Measurements from ENCODE around the gene GFOD1. TPM values are rescaled to one million over a fixed set of nuclear protein-coding genes. Genes with fewer than 3 reads are reported as not detected.

GFOD1 gene
- total RNA-seq, 1 donor from 2014 or later = 33.7 TPM

DNA sequence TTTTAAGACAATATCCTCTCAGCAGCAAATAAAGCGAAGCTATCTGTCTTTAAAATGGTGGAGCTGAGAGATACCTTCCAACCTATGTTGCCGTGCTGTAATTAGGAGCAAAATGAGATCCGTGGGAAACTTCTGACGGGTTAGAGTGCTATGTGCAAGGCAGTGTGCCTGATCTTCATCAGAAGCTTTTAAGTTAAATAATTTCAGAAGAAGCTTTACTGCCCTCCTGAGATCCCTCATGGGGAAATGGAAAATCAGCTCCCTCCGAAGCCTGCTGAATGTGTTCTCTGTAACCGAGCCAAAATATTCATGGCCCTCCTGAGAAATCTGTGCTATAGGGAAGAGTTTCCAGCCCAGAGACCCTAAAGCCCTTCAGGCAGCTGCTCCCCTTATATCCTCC lies 115.3 kb downstream of the GFOD1 start:
- no peaks in the 10 kb centered on the region for H3K36me3 ChIP-seq
- intact Hi-C loops (cut with DNase I) = no loop called here
- no peak for DNase-seq
- no peak overlapping the region for H3K4me3 ChIP-seq
- no peaks in the 10 kb centered on the region for H3K9me3 ChIP-seq
- TF ChIP-seq, protein P1, sequence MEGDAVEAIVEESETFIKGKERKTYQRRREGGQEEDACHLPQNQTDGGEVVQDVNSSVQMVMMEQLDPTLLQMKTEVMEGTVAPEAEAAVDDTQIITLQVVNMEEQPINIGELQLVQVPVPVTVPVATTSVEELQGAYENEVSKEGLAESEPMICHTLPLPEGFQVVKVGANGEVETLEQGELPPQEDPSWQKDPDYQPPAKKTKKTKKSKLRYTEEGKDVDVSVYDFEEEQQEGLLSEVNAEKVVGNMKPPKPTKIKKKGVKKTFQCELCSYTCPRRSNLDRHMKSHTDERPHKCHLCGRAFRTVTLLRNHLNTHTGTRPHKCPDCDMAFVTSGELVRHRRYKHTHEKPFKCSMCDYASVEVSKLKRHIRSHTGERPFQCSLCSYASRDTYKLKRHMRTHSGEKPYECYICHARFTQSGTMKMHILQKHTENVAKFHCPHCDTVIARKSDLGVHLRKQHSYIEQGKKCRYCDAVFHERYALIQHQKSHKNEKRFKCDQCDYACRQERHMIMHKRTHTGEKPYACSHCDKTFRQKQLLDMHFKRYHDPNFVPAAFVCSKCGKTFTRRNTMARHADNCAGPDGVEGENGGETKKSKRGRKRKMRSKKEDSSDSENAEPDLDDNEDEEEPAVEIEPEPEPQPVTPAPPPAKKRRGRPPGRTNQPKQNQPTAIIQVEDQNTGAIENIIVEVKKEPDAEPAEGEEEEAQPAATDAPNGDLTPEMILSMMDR (IDR thresholded peaks at IDR 0.05) = no peak
- H3K27ac ChIP-seq = peak overlapping the region; percentile 24
- ATAC-seq = no peak
- peaks cover 34% of the 10 kb centered on the region for H3K4me1 ChIP-seq
- H3K27me3 ChIP-seq = no peaks in the 10 kb centered on the region

DNA sequence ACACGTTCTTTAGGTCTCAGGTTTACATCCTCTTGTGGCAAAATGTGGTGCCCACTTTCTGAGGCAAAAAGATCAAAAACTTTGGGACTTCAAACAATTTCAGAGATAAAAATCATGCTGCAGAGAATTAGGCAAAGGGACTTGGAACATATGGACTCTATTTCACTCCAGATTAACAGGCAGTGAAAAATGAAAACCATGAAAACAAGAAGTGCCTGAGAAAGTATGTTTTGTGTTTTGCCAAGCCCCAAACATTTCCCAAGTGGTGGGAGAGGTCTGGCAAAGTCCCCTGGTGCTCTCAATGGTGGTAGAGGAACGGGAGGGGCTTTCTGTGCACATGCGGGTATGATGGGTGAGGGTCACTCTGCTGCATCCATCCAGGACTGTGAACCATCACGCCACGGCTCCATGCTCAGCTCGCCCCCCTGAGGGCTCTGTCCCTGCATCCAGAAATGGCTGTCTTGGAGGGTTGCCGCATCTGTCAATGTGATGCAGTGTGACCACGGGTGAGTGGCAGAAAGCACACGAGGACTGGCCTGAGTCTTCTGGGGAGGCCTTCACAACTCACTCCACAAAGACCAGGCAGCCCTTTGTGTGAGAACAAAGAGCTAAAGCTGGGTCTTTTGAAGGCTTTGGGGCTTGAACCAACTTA lies 115.9 kb downstream of the GFOD1 start:
- no peaks in the 10 kb centered on the region for H3K36me3 ChIP-seq
- no peak overlapping the region for H3K4me3 ChIP-seq
- intact Hi-C loops (cut with DNase I) = no loop called here
- TF ChIP-seq, protein P1 (IDR thresholded peaks at IDR 0.05) = no peak
- H3K4me1 ChIP-seq = peaks cover 34% of the 10 kb centered on the region
- no peaks in the 10 kb centered on the region for H3K27me3 ChIP-seq
- H3K9me3 ChIP-seq = no peaks in the 10 kb centered on the region
- DNase-seq (no peak), ATAC-seq (no peak)
- peak overlapping the region; percentile 24 for H3K27ac ChIP-seq

DNA sequence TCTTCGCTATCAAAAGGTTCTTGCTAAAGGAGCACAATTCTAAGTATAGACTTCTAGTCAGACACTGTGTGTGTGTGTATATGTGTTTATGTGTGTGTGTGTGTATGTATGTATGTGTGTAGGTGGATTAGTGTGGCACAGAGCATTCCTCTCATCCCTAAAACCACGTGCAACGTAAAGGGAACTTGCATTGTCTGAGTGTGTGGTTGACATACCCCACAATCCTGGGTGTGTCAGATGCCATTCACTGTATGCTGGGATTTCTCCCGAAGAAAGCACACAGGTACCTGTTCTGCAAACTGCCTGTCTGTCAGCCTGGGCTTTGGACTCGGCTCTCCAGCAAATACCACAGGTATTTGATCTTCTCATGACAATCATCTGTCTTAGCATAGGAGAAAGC lies 116.8 kb downstream of the GFOD1 start:
- Histone ChIP-seq H3K9me3 (no peaks in the 10 kb centered on the region), H3K27ac (no peak overlapping the region), H3K4me3 (no peak overlapping the region), H3K27me3 (no peaks in the 10 kb centered on the region), H3K36me3 (peaks cover under 1% of the 10 kb centered on the region), H3K4me1 (peaks cover 34% of the 10 kb centered on the region)
- intact Hi-C loops (cut with DNase I) = no loop called here
- TF ChIP-seq, protein P1 (IDR thresholded peaks at IDR 0.05) = no peak
- DNase-seq = no peak
- no peak for ATAC-seq

DNA sequence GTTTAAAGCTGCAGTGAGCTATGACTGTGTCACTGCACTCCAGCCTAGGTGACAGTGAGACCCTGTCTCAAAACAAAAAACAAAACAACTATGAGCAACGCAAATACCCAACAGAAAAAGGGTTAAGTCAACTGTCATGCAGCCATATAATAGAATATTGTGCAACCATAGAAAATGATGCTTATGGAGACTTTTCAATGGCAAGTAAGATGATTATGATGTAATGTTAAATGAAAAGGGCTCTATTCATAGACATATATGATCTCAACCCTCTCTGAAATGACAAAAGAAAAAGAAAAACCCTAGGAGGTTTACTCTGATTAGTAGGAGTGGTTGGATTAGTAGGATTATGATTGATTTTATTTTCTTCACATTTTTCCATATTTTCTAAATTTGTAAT lies 117.8 kb downstream of the GFOD1 start:
- Histone ChIP-seq H3K27me3 (no peaks in the 10 kb centered on the region), H3K9me3 (no peaks in the 10 kb centered on the region), H3K4me1 (peaks cover 34% of the 10 kb centered on the region), H3K4me3 (no peak overlapping the region), H3K27ac (no peak overlapping the region), H3K36me3 (peaks cover 6% of the 10 kb centered on the region)
- DNase-seq = no peak
- intact Hi-C loops (cut with DNase I) = no loop called here
- ATAC-seq = no peak
- TF ChIP-seq, protein P1 (IDR thresholded peaks at IDR 0.05) = no peak

DNA sequence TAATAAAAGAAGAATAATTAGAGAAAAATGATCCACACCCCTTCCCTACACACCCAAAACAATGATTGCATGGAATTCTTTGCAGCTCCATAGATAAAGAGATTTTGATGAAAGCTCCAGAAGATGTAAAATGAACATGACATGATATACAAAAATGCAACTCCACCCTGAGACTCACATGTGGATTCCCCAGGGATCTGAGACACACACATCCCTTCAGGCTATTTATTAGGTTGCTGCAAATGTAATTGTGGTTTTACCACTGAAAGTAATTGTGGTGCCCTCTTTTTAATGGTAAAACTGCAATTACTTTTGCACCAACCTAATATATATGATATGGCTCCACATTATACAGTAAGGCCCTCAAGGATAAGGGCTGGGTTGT lies 118.7 kb downstream of the GFOD1 start:
- peaks cover 11% of the 10 kb centered on the region for H3K36me3 ChIP-seq
- no peak overlapping the region for H3K4me3 ChIP-seq
- no peak overlapping the region for H3K27ac ChIP-seq
- peaks cover 34% of the 10 kb centered on the region for H3K4me1 ChIP-seq
- ATAC-seq = no peak
- intact Hi-C loops (cut with DNase I) = no loop called here
- TF ChIP-seq, protein P1 (IDR thresholded peaks at IDR 0.05) = no peak
- H3K9me3 ChIP-seq = no peaks in the 10 kb centered on the region
- H3K27me3 ChIP-seq = no peaks in the 10 kb centered on the region
- DNase-seq = no peak

Measured in upper lobe of right lung (tissue), 1 donor.